GM12872 (cell line): ENCODE data around the gene BPHL.

Experiments
- CTCF ChIP-seq: IDR thresholded peaks from 3 replicates; pipeline ENCODE4 v1.5.1; 2011; ENCODE audit warnings: low read depth, mild to moderate bottlenecking, low read length, moderate library complexity; ENCODE audit not compliant: insufficient read depth

The BPHL gene

GRCh38 chr6:3159805-3160781, 41.6 kb downstream of the BPHL start:
- TF ChIP-seq CTCF: no peak

GRCh38 chr6:3162067-3162497, 43.6 kb downstream of the BPHL start:
- no peak for TF ChIP-seq CTCF

DNA sequence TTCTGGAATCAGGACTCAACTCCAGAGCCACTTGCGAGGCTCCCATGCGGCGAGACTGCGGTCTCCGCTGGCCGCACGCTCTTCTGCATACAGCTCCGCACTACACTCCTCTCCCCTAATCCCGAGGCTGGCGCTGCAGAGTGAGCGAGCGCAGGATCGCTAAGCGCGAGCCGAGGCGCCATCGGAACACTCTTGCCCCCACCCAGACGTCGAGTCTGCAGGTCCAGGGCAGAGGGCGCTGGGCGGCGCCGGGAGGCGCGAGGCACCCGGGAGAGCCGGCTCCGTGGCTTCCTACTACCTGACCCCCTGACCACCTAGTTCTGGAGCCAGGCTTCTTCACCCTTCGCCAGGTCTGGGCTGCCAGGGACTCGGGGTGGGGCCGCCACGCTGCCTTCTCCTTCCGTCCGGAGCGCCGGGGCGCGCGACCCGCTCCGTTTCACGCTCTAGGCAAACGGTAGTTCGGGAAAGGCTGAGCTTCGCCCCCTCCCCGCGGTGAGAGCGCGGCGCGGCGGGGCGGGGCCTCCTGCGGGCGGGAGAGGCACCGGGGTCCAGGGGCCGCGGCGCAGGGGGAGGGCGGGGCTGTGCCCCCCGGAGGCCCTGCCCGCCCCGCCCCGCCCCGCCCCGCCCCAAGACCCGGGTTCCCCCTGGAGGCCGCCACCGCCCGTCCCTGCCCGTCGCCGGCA, 44.2 kb downstream of the BPHL start:
- 0 out of 3 replicates have a peak, but pooled peaks have one; percentile 20 for TF ChIP-seq CTCF

DNA sequence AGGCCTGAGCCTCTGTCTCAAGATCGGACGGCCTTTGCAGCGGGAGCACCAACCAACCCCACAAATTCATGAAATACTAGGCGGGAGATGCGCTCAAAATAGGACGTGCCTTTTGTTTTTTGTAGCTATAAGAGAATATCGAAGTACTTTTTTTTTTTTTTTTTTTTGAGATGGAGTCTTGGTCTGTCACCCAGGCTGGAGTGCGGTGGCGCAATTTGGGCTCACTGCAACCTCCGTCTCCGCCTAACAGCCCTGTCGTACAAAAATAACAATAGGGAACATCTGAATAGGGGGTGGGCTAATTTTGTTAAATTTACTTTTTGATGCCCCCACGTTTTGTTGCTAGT, 44.7 kb downstream of the BPHL start:
- peak; percentile 21; the same call in 1 of the 3 replicates for TF ChIP-seq CTCF

GRCh38 chr6:3164388-3164787, 45.9 kb downstream of the BPHL start:
- TF ChIP-seq CTCF: no peak

- no peak for TF ChIP-seq CTCF
Observed at GRCh38 chr6:3165631-3166534, 47.4 kb downstream of the BPHL start.
